HG03442 (cell line): ENCODE results near the gene FGD1.
A peak's percentile ranks its signal among the peaks of the same experiment; 100 is the strongest.
"Not testable (repeated sequence)": the region's sequence is repeated elsewhere in the genome, so short reads cannot be mapped to it uniquely, and the experiment has no call there.

Experiments used
- ATAC-seq: cut with Tn5 transposase; IDR thresholded peaks from one replicate; pipeline ENCODE4 v1.9.1; 2021; ENCODE audit warnings: mild to moderate bottlenecking, moderate library complexity; ENCODE audit not compliant: unreplicated experiment

Gene FGD1

GRCh38 chrX:54495814-54496516 is at the start of gene FGD1:
Gene FGD1, minus strand, starts transcription at chrX:54496234. Its CDS starts 802 bp downstream, at chrX:54495432.
- no peak for ATAC-seq

- ATAC-seq = not testable (repeated sequence)
These were observed 46.2 kb upstream of the FGD1 start for GRCh38 chrX:54542239-54542638.

GRCh38 chrX:54540289-54540688 is 44.3 kb upstream of the FGD1 start:
- ATAC-seq = no peak

- ATAC-seq = no peak
These were observed 38.2 kb upstream of the FGD1 start for GRCh38 chrX:54534271-54534670.

GRCh38 chrX:54530357-54530900 is 34.4 kb upstream of the FGD1 start:
- peak; percentile 33 for ATAC-seq

- ATAC-seq = peak; percentile 86
These were observed 33.7 kb upstream of the FGD1 start, which contains the start of gene GNL3L for GRCh38 chrX:54529552-54530356. Gene GNL3L, plus strand, starts transcription at chrX:54530219. Its CDS starts 2,348 bp downstream, at chrX:54532567.

- no peak for ATAC-seq
These were observed 33.1 kb upstream of the FGD1 start for GRCh38 chrX:54529151-54529550.

GRCh38 chrX:54509400-54509799 is 13.4 kb upstream of the FGD1 start:
- no peak for ATAC-seq

- no peak for ATAC-seq
These were observed 902 bp upstream of the FGD1 start for GRCh38 chrX:54496936-54497335.

GRCh38 chrX:54496517-54496852 is 451 bp upstream of the FGD1 start:
- ATAC-seq = no peak

- ATAC-seq = no peak
These were observed 833 bp downstream of the FGD1 start for GRCh38 chrX:54494989-54495813.

GRCh38 chrX:54494166-54494988 is 1.7 kb downstream of the FGD1 start:
- no peak for ATAC-seq

- no peak for ATAC-seq
These were observed 3.7 kb downstream of the FGD1 start for GRCh38 chrX:54492340-54492739.

- ATAC-seq = not testable (repeated sequence)
These were observed 6.2 kb downstream of the FGD1 start for GRCh38 chrX:54489819-54490218.

GRCh38 chrX:54484666-54485065 is 11.4 kb downstream of the FGD1 start:
- no peak for ATAC-seq

- no peak for ATAC-seq
These were observed 12.1 kb downstream of the FGD1 start for GRCh38 chrX:54483946-54484345.

- ATAC-seq = no peak
These were observed 13.0 kb downstream of the FGD1 start for GRCh38 chrX:54482839-54483593.

- ATAC-seq = no peak
These were observed 16.6 kb downstream of the FGD1 start for GRCh38 chrX:54479136-54480111.
